ENCODE measurements around the gene KRT80.

Gene KRT80

DNA sequence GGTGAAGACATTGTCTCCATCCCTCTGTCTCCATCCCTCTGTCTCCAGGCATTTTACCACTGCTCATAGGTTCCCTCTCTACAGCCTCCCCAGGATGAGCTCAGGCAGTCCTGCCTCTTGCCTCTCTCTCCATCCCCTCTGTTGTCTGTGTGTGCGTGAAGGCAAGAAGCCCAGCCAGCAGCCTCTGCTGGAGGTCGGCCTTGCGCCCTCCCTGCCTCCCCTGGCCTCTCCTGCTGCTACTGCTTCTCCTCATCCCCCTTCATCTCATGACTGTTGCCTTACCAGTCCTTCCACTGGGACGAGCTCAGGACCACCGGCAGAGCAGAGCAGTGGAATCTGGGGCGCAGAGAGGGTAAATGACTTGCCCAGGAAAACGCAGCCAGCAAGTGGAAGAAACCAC, 3.2 kb downstream of the KRT80 start:
- no peak overlapping the region for H2AFZ ChIP-seq (ENCODE audit: low read depth, low read length)
- H3K4ac ChIP-seq (ENCODE audit: low read depth in 1 of 2, low read length in 2 of 2), result peak overlapping the region; percentile 40 to 83
- peak overlapping the region; percentile 41 for H3K27ac ChIP-seq (ENCODE audit: low read length, poor library complexity, severe bottlenecking)
- no peak overlapping the region for H3K23ac ChIP-seq (ENCODE audit: low read length in 2 of 2)
- H3K4me1 ChIP-seq (ENCODE audit: control insufficient read depth, insufficient read depth, low read depth, low read length), result peaks cover 85% of the 10 kb centered on the region
- H3K79me1 ChIP-seq (replicated peaks; ENCODE audit: low read length, poor library complexity, severe bottlenecking), result peaks cover 4% of the 10 kb centered on the region
- no peak overlapping the region for H3K4me2 ChIP-seq (ENCODE audit: low read length, poor library complexity, severe bottlenecking)
- WGBS, result 92% methylated on average over 7 of the region's 7 CpGs
- H3K27me3 ChIP-seq (ENCODE audit: control insufficient read depth in 1 of 2, insufficient read depth in 1 of 2, low read length in 2 of 2), result no peaks in the 10 kb centered on the region
- peaks cover 0 to 5% of the 10 kb centered on the region in 2 experiments for H3K36me3 ChIP-seq (ENCODE audit: control insufficient read depth in 1 of 2, insufficient read depth in 2 of 2, low read depth in 1 of 2, low read length in 2 of 2)
- no peaks in the 10 kb centered on the region for H3K9me3 ChIP-seq (ENCODE audit: control insufficient read depth, low read length)
- H2AK5ac ChIP-seq (ENCODE audit: low read length, severe bottlenecking), result peak overlapping the region; percentile 98
- peak overlapping the region; percentile 90 to 96 for H2BK12ac ChIP-seq (ENCODE audit: low read length in 2 of 2)
- H3K4me3 ChIP-seq (ENCODE audit: insufficient read depth in 1 of 2, low read depth in 1 of 2, low read length in 2 of 2), result no peak overlapping the region
- no peak for DNase-seq
- peak overlapping the region; percentile 16 for H4K8ac ChIP-seq (ENCODE audit: low read length)
- H3K9ac ChIP-seq (ENCODE audit: low read length), result no peak overlapping the region
- peak overlapping the region in 1 of 2 experiments; percentile 73 for H3K14ac ChIP-seq (ENCODE audit: low read length in 2 of 2)
- peak overlapping the region; percentile 50 for H2BK5ac ChIP-seq (ENCODE audit: low read depth, low read length, poor library complexity, severe bottlenecking)
- no peak overlapping the region for H2BK15ac ChIP-seq (ENCODE audit: low read depth, poor library complexity, severe bottlenecking)
- H3K18ac ChIP-seq (ENCODE audit: low read depth in 1 of 2, low read length in 2 of 2), result peak overlapping the region; percentile 65 to 74
- peak overlapping the region; percentile 92 for H4K91ac ChIP-seq (ENCODE audit: low read length)
- peak overlapping the region; percentile 75 for H2BK120ac ChIP-seq (ENCODE audit: low read depth, low read length)

DNA sequence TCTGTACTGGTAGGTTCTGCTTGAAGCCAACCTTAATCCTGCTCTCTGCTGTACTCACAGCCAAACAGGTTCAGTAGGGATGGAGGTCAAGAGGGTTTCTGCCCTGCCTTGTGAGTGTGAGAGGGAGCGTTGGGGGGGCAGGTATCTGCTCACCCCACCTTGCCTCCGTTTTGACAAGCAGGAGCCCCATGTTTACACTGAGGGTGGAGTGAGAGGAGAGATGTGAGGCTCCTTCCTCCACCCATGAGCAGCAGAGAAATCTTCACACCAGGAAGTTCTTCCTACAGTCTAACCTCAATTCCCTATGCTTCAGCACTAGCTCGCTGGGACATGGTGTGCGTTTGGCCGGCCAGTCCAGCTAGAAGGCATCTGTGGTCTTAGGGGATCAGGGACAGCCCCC, 4.2 kb downstream of the KRT80 start:
- Histone ChIP-seq H3K27ac (ENCODE audit: low read length, poor library complexity, severe bottlenecking) (no peak overlapping the region), H3K4ac (ENCODE audit: low read depth in 1 of 2, low read length in 2 of 2) (peak overlapping the region in 1 of 2 experiments; percentile 1), H3K4me1 (ENCODE audit: control insufficient read depth, insufficient read depth, low read depth, low read length) (peaks cover 85% of the 10 kb centered on the region), H3K14ac (ENCODE audit: low read length in 2 of 2) (no peak overlapping the region), H2BK15ac (ENCODE audit: low read depth, poor library complexity, severe bottlenecking) (peak overlapping the region; percentile 50), H3K36me3 (ENCODE audit: control insufficient read depth in 1 of 2, insufficient read depth in 2 of 2, low read depth in 1 of 2, low read length in 2 of 2) (peaks cover 0 to 5% of the 10 kb centered on the region in 2 experiments), H3K4me3 (ENCODE audit: insufficient read depth in 1 of 2, low read depth in 1 of 2, low read length in 2 of 2) (no peak overlapping the region), H2AFZ (ENCODE audit: low read depth, low read length) (no peak overlapping the region), H3K27me3 (ENCODE audit: control insufficient read depth in 1 of 2, insufficient read depth in 1 of 2, low read length in 2 of 2) (no peaks in the 10 kb centered on the region), H4K91ac (ENCODE audit: low read length) (no peak overlapping the region), H3K4me2 (ENCODE audit: low read length, poor library complexity, severe bottlenecking) (no peak overlapping the region), H3K23ac (ENCODE audit: low read length in 2 of 2) (no peak overlapping the region), H3K79me1 (replicated peaks; ENCODE audit: low read length, poor library complexity, severe bottlenecking) (peaks cover 4% of the 10 kb centered on the region), H2BK120ac (ENCODE audit: low read depth, low read length) (no peak overlapping the region), H2BK5ac (ENCODE audit: low read depth, low read length, poor library complexity, severe bottlenecking) (no peak overlapping the region), H3K9me3 (ENCODE audit: control insufficient read depth, low read length) (no peaks in the 10 kb centered on the region), H3K9ac (ENCODE audit: low read length) (no peak overlapping the region), H2BK12ac (ENCODE audit: low read length in 2 of 2) (peak overlapping the region; percentile 71 to 95), H4K8ac (ENCODE audit: low read length) (peak overlapping the region; percentile 62), H2AK5ac (ENCODE audit: low read length, severe bottlenecking) (peak overlapping the region; percentile 98), H3K18ac (ENCODE audit: low read depth in 1 of 2, low read length in 2 of 2) (peak overlapping the region; percentile 52 to 69)
- no peak for DNase-seq
- 98% methylated on average over 5 of the region's 5 CpGs for WGBS

GRCh38 chr12:52187206-52187605, 4.6 kb downstream of the KRT80 start:
- peak overlapping the region; percentile 98 for H2AK5ac ChIP-seq (ENCODE audit: low read length, severe bottlenecking)
- H3K9me3 ChIP-seq (ENCODE audit: control insufficient read depth, low read length), result no peaks in the 10 kb centered on the region
- H2BK12ac ChIP-seq (ENCODE audit: low read length in 2 of 2), result peak overlapping the region; percentile 71 to 95
- H2BK5ac ChIP-seq (ENCODE audit: low read depth, low read length, poor library complexity, severe bottlenecking), result no peak overlapping the region
- whole genome bisulfite sequencing, result 90% methylated on average over 11 of the region's 11 CpGs
- peak overlapping the region in 1 of 2 experiments; percentile 53 for H3K14ac ChIP-seq (ENCODE audit: low read length in 2 of 2)
- H3K4me1 ChIP-seq (ENCODE audit: control insufficient read depth, insufficient read depth, low read depth, low read length), result peaks cover 86% of the 10 kb centered on the region
- H3K36me3 ChIP-seq (ENCODE audit: control insufficient read depth in 1 of 2, insufficient read depth in 2 of 2, low read depth in 1 of 2, low read length in 2 of 2), result peaks cover 0 to 5% of the 10 kb centered on the region in 2 experiments
- no peak overlapping the region for H3K4me2 ChIP-seq (ENCODE audit: low read length, poor library complexity, severe bottlenecking)
- peak overlapping the region; percentile 62 for H4K91ac ChIP-seq (ENCODE audit: low read length)
- DNase-seq, result no peak
- H4K8ac ChIP-seq (ENCODE audit: low read length), result peak overlapping the region; percentile 62
- H3K23ac ChIP-seq (ENCODE audit: low read length in 2 of 2), result no peak overlapping the region
- no peaks in the 10 kb centered on the region for H3K27me3 ChIP-seq (ENCODE audit: control insufficient read depth in 1 of 2, insufficient read depth in 1 of 2, low read length in 2 of 2)
- H2BK120ac ChIP-seq (ENCODE audit: low read depth, low read length), result peak overlapping the region; percentile 12
- peak overlapping the region; percentile 78 for H3K27ac ChIP-seq (ENCODE audit: low read length, poor library complexity, severe bottlenecking)
- H3K79me1 ChIP-seq (replicated peaks; ENCODE audit: low read length, poor library complexity, severe bottlenecking), result peaks cover 4% of the 10 kb centered on the region
- H3K4ac ChIP-seq (ENCODE audit: low read depth in 1 of 2, low read length in 2 of 2), result peak overlapping the region; percentile 1 to 20
- no peak overlapping the region for H3K4me3 ChIP-seq (ENCODE audit: insufficient read depth in 1 of 2, low read depth in 1 of 2, low read length in 2 of 2)
- peak overlapping the region; percentile 69 to 87 for H3K18ac ChIP-seq (ENCODE audit: low read depth in 1 of 2, low read length in 2 of 2)
- H3K9ac ChIP-seq (ENCODE audit: low read length), result no peak overlapping the region
- peak overlapping the region; percentile 96 for H2BK15ac ChIP-seq (ENCODE audit: low read depth, poor library complexity, severe bottlenecking)
- H2AFZ ChIP-seq (ENCODE audit: low read depth, low read length), result no peak overlapping the region

DNA sequence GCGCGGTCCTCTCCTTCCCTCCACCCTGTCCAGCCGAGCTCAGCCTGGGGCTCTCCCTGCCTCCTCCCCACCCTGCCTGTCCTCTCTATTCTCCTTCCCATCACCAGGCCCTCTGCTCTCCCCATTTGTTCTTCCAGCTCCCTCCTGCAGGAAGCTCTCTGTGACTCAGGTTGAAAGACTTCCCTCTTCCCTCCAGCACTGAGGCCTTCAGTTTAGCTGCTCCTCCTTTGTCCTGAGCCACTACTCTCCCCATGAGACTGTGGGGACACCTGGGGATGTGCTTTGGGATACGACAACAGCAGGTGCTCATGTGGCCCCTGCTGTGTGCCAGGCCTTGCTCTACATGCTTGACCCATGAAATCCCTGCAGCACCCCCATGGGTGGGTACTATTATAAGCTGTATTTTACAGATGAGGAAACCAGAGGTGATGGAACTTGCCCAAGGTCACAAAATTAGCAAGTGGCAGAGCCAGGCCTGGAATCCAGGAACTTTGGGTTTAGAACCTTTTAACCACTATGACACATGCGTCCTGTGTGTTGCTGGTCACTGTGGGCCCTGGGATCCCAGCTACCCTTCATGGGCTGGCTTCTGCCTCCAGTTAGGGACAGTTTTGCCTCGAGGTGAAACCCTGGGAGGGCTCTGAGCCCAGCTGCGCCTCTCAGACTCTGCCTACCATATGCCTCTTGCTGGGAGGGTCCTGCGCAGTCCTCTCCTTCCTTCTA, 5.5 kb downstream of the KRT80 start:
- Histone ChIP-seq H3K4ac (ENCODE audit: low read depth in 1 of 2, low read length in 2 of 2) (peak overlapping the region; percentile 83 to 84), H2AFZ (ENCODE audit: low read depth, low read length) (no peak overlapping the region), H3K4me1 (ENCODE audit: control insufficient read depth, insufficient read depth, low read depth, low read length) (peaks cover 86% of the 10 kb centered on the region), H4K91ac (ENCODE audit: low read length) (peak overlapping the region; percentile 97), H2BK120ac (ENCODE audit: low read depth, low read length) (peak overlapping the region; percentile 68), H3K27me3 (ENCODE audit: control insufficient read depth in 1 of 2, insufficient read depth in 1 of 2, low read length in 2 of 2) (no peaks in the 10 kb centered on the region), H4K8ac (ENCODE audit: low read length) (peak overlapping the region; percentile 89), H3K18ac (ENCODE audit: low read depth in 1 of 2, low read length in 2 of 2) (peak overlapping the region; percentile 87 to 91), H2BK5ac (ENCODE audit: low read depth, low read length, poor library complexity, severe bottlenecking) (no peak overlapping the region), H3K36me3 (ENCODE audit: control insufficient read depth in 1 of 2, insufficient read depth in 2 of 2, low read depth in 1 of 2, low read length in 2 of 2) (peaks cover 0 to 5% of the 10 kb centered on the region in 2 experiments), H3K27ac (ENCODE audit: low read length, poor library complexity, severe bottlenecking) (peak overlapping the region; percentile 78), H2BK15ac (ENCODE audit: low read depth, poor library complexity, severe bottlenecking) (no peak overlapping the region), H2BK12ac (ENCODE audit: low read length in 2 of 2) (peak overlapping the region; percentile 95 to 99), H3K9ac (ENCODE audit: low read length) (peak overlapping the region; percentile 17), H3K4me3 (ENCODE audit: insufficient read depth in 1 of 2, low read depth in 1 of 2, low read length in 2 of 2) (no peak overlapping the region), H3K79me1 (replicated peaks; ENCODE audit: low read length, poor library complexity, severe bottlenecking) (peaks cover 4% of the 10 kb centered on the region), H3K14ac (ENCODE audit: low read length in 2 of 2) (no peak overlapping the region), H3K9me3 (ENCODE audit: control insufficient read depth, low read length) (no peaks in the 10 kb centered on the region), H3K4me2 (ENCODE audit: low read length, poor library complexity, severe bottlenecking) (no peak overlapping the region), H3K23ac (ENCODE audit: low read length in 2 of 2) (no peak overlapping the region), H2AK5ac (ENCODE audit: low read length, severe bottlenecking) (peak overlapping the region; percentile 98)
- DNase-seq, result peak; percentile 86
- 46% methylated on average over 8 of the region's 8 CpGs for WGBS

Data from mesenchymal stem cell (in vitro differentiated cells and primary cell).